Suprapubic skin (tissue), 4 donors: Measurements from ENCODE around the gene KRT33A.
"Not testable (repeated sequence)": the region's sequence is repeated elsewhere in the genome, so short reads cannot be mapped to it uniquely, and the experiment has no call there.

Experiments
- CTCF ChIP-seq, 2 donors: fragments of 200-600 bp in 1 of 2; fragments of 450-650 bp in 1 of 2; sonication (generic) in 1 of 2; IDR thresholded peaks; one replicate each; pipeline ENCODE4 v1.5.1; 2016 to 2019; ENCODE audit warnings: antibody characterized with exemption in 2 of 2, mild to moderate bottlenecking in 1 of 2, moderate library complexity in 1 of 2
- EP300 ChIP-seq: sonication (generic); formaldehyde crosslinking; IDR thresholded peaks from one replicate; pipeline ENCODE4 v1.6.1; 2017; ENCODE audit warnings: antibody characterized with exemption
- POLR2A ChIP-seq, 2 donors: fragments of 450-650 bp; IDR thresholded peaks; one replicate each; pipeline ENCODE4 v1.6.1; 2017; ENCODE audit warnings: antibody characterized with exemption in 2 of 2, mild to moderate bottlenecking in 2 of 2, moderate library complexity in 2 of 2
- POLR2AphosphoS5 ChIP-seq, 3 donors: sonication (generic); formaldehyde crosslinking; IDR thresholded peaks; one replicate each; pipeline ENCODE4 v1.6.1; 2017; ENCODE audit warnings: antibody characterized with exemption in 3 of 3

- not testable (repeated sequence) for TF ChIP-seq CTCF (IDR thresholded peaks at IDR 0.05); POLR2A (IDR thresholded peaks at IDR 0.05); EP300; POLR2AphosphoS5 (IDR thresholded peaks at IDR 0.05)
Measured at GRCh38 chr17:41381943-41382342, 31.3 kb upstream of the KRT33A start, which contains the start of gene KRT34.
